PC-9 (cell line): ENCODE data around the gene BRPF1. TPM values are rescaled to one million over a fixed set of nuclear protein-coding genes. Genes with fewer than 3 reads are reported as not detected.
A peak's percentile ranks its signal among the peaks of the same experiment; 100 is the strongest.

Experiments used
- Bru-seq: library from RNA; stranded (reverse); fragments of 400-500 nt; gene quantifications from one replicate; lab custom pipeline; 2021; lab: Mats Ljungman, UMichigan
- BruChase-seq, 2 experiments: library from RNA; stranded (reverse); fragments of 400-500 nt; gene quantifications; one replicate each; lab custom pipeline; 2021; lab: Mats Ljungman, UMichigan
- BruUV-seq: library from RNA; stranded (reverse); fragments of 400-500 nt; replicated peaks from 2 replicates; lab custom pipeline; 2021; lab: Mats Ljungman, UMichigan
- CTCF ChIA-PET: fragments of 300-600 bp; sonication (Branson Sonifier 250); formaldehyde crosslinking; loops from one replicate; lab custom pipeline; 2022; ENCODE audit warnings: antibody characterized with exemption; lab: Charles Lee
- POLR2A ChIA-PET: fragments of 300-600 bp; sonication (Branson Sonifier 250); formaldehyde crosslinking; loops from one replicate; lab custom pipeline; 2022; ENCODE audit warnings: antibody characterized with exemption; ENCODE audit not compliant: unreplicated experiment; lab: Charles Lee
- DNase-seq, 2 experiments: peaks; one replicate each; pipeline versions ENCODE4 v3.0.0 to v3.0.0-alpha.2; 2015 to 2022; ENCODE audit warnings: mixed read lengths in 1 of 2
- H2AFZ ChIP-seq: fragments of 200-600 bp; sonication (generic); 2 replicates; pipeline ENCODE4 v1.8.1; 2017; ENCODE audit warnings: antibody characterized with exemption
- H3F3A ChIP-seq: fragments of 200-600 bp; sonication (generic); 2 replicates; pipeline ENCODE4 v1.8.1; 2017; ENCODE audit warnings: antibody characterized with exemption, mild to moderate bottlenecking, low read depth; ENCODE audit not compliant: insufficient read depth
- H3K27ac ChIP-seq: fragments of 200-600 bp; sonication (generic); 2 replicates; pipeline ENCODE4 v1.6.1; 2016; ENCODE audit warnings: mixed run types
- H3K27me3 ChIP-seq: fragments of 200-600 bp; sonication (generic); 2 replicates; pipeline ENCODE4 v1.6.1; 2016; ENCODE audit warnings: low read depth, mixed run types; ENCODE audit not compliant: insufficient read depth
- H3K36me3 ChIP-seq: fragments of 200-600 bp; sonication (generic); 2 replicates; pipeline ENCODE4 v1.6.1; 2016; ENCODE audit warnings: low read depth, mixed run types
- H3K4me1 ChIP-seq: fragments of 200-600 bp; sonication (generic); replicated peaks from 2 replicates; pipeline ENCODE4 v1.6.1; 2016; ENCODE audit warnings: mixed run types; ENCODE audit not compliant: insufficient read depth
- H3K4me2 ChIP-seq: fragments of 200-600 bp; sonication (generic); 2 replicates; pipeline ENCODE4 v1.6.1; 2017; ENCODE audit warnings: mixed run types
- H3K4me3 ChIP-seq: fragments of 200-600 bp; sonication (generic); 2 replicates; pipeline ENCODE4 v1.6.1; 2016; ENCODE audit warnings: mixed run types
- H3K79me2 ChIP-seq: fragments of 200-600 bp; sonication (generic); 2 replicates; pipeline ENCODE4 v1.6.1; 2017; ENCODE audit warnings: low read depth, mixed run types
- H3K9me2 ChIP-seq: fragments of 200-600 bp; sonication (generic); 2 replicates; pipeline ENCODE4 v1.8.1; 2017; ENCODE audit warnings: mild to moderate bottlenecking; ENCODE audit not compliant: insufficient read depth
- H3K9me3 ChIP-seq: fragments of 200-600 bp; sonication (generic); 2 replicates; pipeline ENCODE4 v1.8.1; 2016; ENCODE audit warnings: low read depth; ENCODE audit not compliant: insufficient read depth
- H4K20me1 ChIP-seq: fragments of 200-600 bp; sonication (generic); 2 replicates; pipeline ENCODE4 v1.8.1; 2017; ENCODE audit not compliant: insufficient read depth
- CTCF ChIP-seq: fragments of 200-600 bp; sonication (generic); conservative IDR thresholded peaks from 2 replicates; pipeline ENCODE4 v1.6.1; 2017; ENCODE audit warnings: mixed run types, antibody characterized with exemption, mild to moderate bottlenecking, moderate library complexity
- EZH2 ChIP-seq: fragments of 200-600 bp; sonication (generic); IDR thresholded peaks from 2 replicates; pipeline ENCODE4 v1.8.0; 2017; ENCODE audit warnings: antibody characterized with exemption, low read depth
- intact Hi-C: fragments of 100-400 bp; cut with micrococcal nuclease; formaldehyde crosslinking; loops from one replicate; pipeline ENCODE4 v1.10.0; 2022; ENCODE audit not compliant: unreplicated experiment
- long read RNA-seq: library from polyadenylated mRNA; stranded (forward); transcript quantifications from one replicate; pipeline ENCODE4 v2.0.0, GENCODE V29; 2022
- total RNA-seq: library from RNA; stranded (reverse); gene quantifications from 2 replicates; pipeline ENCODE4 v1.2.3, GENCODE V29; 2021

Gene BRPF1
- total RNA-seq: 15.9 and 18.3 TPM in 2 replicates
- percentile 71 among the genes with signal in this experiment for Bru-seq, nascent RNA
- percentile 71 among the genes with signal in this experiment for BruChase-seq, experiment 1, labeled RNA remaining after a 2-hour chase
- percentile 81 among the genes with signal in this experiment for BruChase-seq, experiment 2, labeled RNA remaining after a 6-hour chase
- long read RNA-seq, partial matches to known transcripts: 5 of 7 reads
- long read RNA-seq, other reads (novel, unspliced or antisense): 2 of 7 reads

DNA sequence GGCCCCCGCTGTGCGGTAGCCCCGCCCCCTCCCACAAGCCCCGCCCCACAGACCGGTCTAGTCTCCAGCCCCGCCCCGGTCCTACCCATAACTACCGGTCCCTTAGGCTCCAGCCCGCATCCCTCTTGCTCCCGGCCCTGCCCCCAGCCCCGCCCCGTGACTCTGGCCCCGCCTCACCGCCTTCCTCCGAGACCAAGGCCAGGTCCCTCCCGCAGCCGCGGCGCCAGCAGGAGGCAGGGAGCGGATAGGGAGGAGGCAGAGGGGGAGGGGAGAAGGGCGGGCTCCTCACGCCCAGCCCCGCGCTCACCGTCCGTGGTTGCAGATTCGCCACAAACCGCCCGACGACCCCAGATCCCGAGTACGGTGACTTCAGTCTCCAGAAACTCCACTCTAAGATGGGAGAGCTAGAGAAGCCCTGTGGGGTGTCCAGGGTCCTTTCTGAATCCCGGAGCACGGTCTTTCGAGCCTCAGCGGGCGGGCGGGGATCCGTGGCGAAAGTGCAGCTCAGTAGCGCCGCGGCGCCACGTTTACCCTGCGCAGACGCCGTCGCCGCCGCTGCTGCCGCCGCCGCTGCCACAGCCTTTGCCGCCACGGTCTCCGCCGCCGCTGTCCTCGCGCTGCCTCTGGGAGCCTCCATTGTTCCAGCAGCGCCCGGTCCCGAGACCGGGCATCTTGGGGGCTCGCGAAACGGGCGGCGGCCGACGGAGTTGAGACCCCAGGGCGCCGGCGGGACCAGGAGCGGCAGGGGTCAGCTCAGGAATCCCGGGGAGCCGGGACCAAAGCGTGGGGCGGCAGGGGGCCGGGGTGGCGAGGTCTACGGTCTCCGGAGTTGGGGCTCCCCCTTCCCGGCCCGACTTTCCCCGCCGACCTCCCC, at the start of gene BRPF1:
BRPF1 (plus strand) TSS at position 530 of the 874 bp plus-strand sequence. CDS start 2,406 bp downstream, outside the sequence.
- CTCF ChIA-PET: no interaction called here
- Histone ChIP-seq H3K9me2 (no peaks in the 10 kb centered on the region), H2AFZ (peak within 1 kb of the TSS; percentile 94), H3F3A (peaks cover 9% of the 10 kb centered on the region; the same call in 1 of the 2 replicates), H3K4me2 (peak within 1 kb of the TSS; percentile 93), H3K27ac (peak within 1 kb of the TSS; percentile 73), H3K4me1 (peaks cover 19% of the 10 kb centered on the region), H3K79me2 (peaks cover 29% of the 10 kb centered on the region), H3K9me3 (no peaks in the 10 kb centered on the region), H4K20me1 (peaks cover 26% of the 10 kb centered on the region; the same call in 1 of the 2 replicates), H3K27me3 (no peaks in the 10 kb centered on the region), H3K36me3 (peaks cover 9% of the 10 kb centered on the region; the same call in 1 of the 2 replicates), H3K4me3 (peak within 1 kb of the TSS; percentile 95)
- intact Hi-C loops: loop anchor here (1.0 to 5.0 kb wide), 3 partner anchors 18 to 229 kb away; partner anchors contain the start of genes ARPC4, OGG1 and TADA3
- BruUV-seq: no TSS peak
- POLR2A ChIA-PET: interaction anchor here (0.6 kb wide), 4 partner anchors 181 to 936 kb away, joined by 3 to 5 read pairs (median 4); no protein-coding TSS in a partner anchor
- peak; percentile 91 to 98 for DNase-seq
- no peak for TF ChIP-seq EZH2
- 0 out of 2 replicates have a peak, but pooled peaks have one; percentile 13 for TF ChIP-seq CTCF

- Histone ChIP-seq H3F3A (no peaks in the 10 kb centered on the region), H3K4me2 (no peak overlapping the region), H4K20me1 (no peaks in the 10 kb centered on the region), H3K9me3 (no peaks in the 10 kb centered on the region), H3K79me2 (no peaks in the 10 kb centered on the region), H3K9me2 (no peaks in the 10 kb centered on the region), H3K27ac (no peak overlapping the region), H3K36me3 (peaks cover 14% of the 10 kb centered on the region; the same call in 1 of the 2 replicates), H3K4me1 (peaks cover under 1% of the 10 kb centered on the region), H2AFZ (no peak overlapping the region), H3K4me3 (no peak overlapping the region), H3K27me3 (no peaks in the 10 kb centered on the region)
- no TSS peak for BruUV-seq
- POLR2A ChIA-PET: no interaction called here
- CTCF ChIA-PET: no interaction called here
- intact Hi-C loops: no loop called here
- no peak for DNase-seq
- TF ChIP-seq CTCF (no peak), EZH2 (no peak)
Observed at GRCh38 chr3:9682096-9682495, 49.4 kb upstream of the BRPF1 start.

DNA sequence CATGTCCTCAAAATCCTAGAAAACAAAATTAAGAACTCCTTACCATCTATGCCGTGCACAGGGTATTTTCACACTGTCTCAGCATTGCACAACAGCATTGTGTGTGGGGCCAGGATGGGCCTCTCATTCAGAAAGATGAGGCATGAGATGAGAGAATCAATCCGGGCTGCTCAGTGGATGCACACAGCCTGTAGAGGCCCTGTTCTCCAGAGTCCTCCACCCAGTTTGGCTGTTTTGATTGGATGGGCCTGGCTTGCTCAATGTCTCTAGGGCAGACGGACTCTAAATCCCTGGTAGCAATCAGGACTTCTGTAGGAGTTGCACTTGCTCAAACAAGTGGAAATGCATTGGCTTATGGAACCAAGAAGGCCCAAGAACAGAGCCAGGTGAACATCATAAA, 48.1 kb upstream of the BRPF1 start:
- DNase-seq: no peak
- Histone ChIP-seq H3K36me3 (peaks cover 12% of the 10 kb centered on the region; the same call in 1 of the 2 replicates), H3K27me3 (no peaks in the 10 kb centered on the region), H4K20me1 (no peaks in the 10 kb centered on the region), H3K4me2 (no peak overlapping the region), H3K4me1 (no peaks in the 10 kb centered on the region), H3F3A (no peaks in the 10 kb centered on the region), H3K9me3 (no peaks in the 10 kb centered on the region), H3K27ac (no peak overlapping the region), H3K4me3 (no peak overlapping the region), H3K79me2 (no peaks in the 10 kb centered on the region), H2AFZ (no peak overlapping the region), H3K9me2 (no peaks in the 10 kb centered on the region)
- POLR2A ChIA-PET: no interaction called here
- CTCF ChIA-PET: no interaction called here
- intact Hi-C loops: no loop called here
- TF ChIP-seq CTCF (no peak), EZH2 (no peak)
- no TSS peak for BruUV-seq
